GM23338 (cell line): ENCODE data around the gene SLC39A10. TPM values are rescaled to one million over a fixed set of nuclear protein-coding genes. Genes with fewer than 3 reads are reported as not detected.

Source experiments
- ATAC-seq: fragments of 200-7000 bp; cut with Tn5 transposase; 3 replicates; pipeline ENCODE4 v1.9.1; 2020
- DNase-seq: peaks from one replicate; pipeline ENCODE4 v3.0.0-alpha.2; 2015; ENCODE audit warnings: low spot score
- H2AFZ ChIP-seq: fragments of 200-600 bp; sonication (generic); 2 replicates; pipeline ENCODE4 v1.8.0; 2016; ENCODE audit warnings: antibody characterized with exemption, mild to moderate bottlenecking, moderate library complexity
- H3F3A ChIP-seq: fragments of 200-600 bp; sonication (generic); replicated peaks from 2 replicates; pipeline ENCODE4 v1.8.0; 2017; ENCODE audit warnings: antibody characterized with exemption, mixed run types, low read depth
- H3K27ac ChIP-seq: fragments of 200-600 bp; sonication (generic); 2 replicates; pipeline ENCODE4 v1.6.1; 2016; ENCODE audit warnings: low read depth
- H3K27me3 ChIP-seq: fragments of 200-600 bp; sonication (generic); 2 replicates; pipeline ENCODE4 v1.8.0; 2016; ENCODE audit warnings: mild to moderate bottlenecking, mixed run types, moderate library complexity; ENCODE audit not compliant: insufficient read depth
- H3K36me3 ChIP-seq: fragments of 200-600 bp; sonication (generic); 2 replicates; pipeline ENCODE4 v1.8.0; 2016; ENCODE audit warnings: mild to moderate bottlenecking; ENCODE audit not compliant: insufficient read depth
- H3K4me1 ChIP-seq: fragments of 200-600 bp; sonication (generic); 2 replicates; pipeline ENCODE4 v1.8.0; 2016; ENCODE audit warnings: mild to moderate bottlenecking, moderate library complexity; ENCODE audit not compliant: insufficient read depth
- H3K4me2 ChIP-seq: fragments of 200-600 bp; sonication (generic); 2 replicates; pipeline ENCODE4 v1.7.1; 2017; ENCODE audit warnings: mixed run types
- H3K4me3 ChIP-seq: fragments of 200-600 bp; sonication (generic); 2 replicates; pipeline ENCODE4 v1.6.1; 2016; ENCODE audit warnings: mixed run types
- H3K79me2 ChIP-seq: fragments of 200-600 bp; sonication (generic); replicated peaks from 2 replicates; pipeline ENCODE4 v1.8.0; 2017; ENCODE audit warnings: mild to moderate bottlenecking; ENCODE audit not compliant: insufficient read depth
- H3K9me2 ChIP-seq: fragments of 200-600 bp; sonication (generic); 2 replicates; pipeline ENCODE4 v1.8.0; 2017; ENCODE audit not compliant: insufficient read depth
- H4K20me1 ChIP-seq: fragments of 200-600 bp; sonication (generic); replicated peaks from 2 replicates; pipeline ENCODE4 v1.8.0; 2017; ENCODE audit warnings: mild to moderate bottlenecking; ENCODE audit not compliant: insufficient read depth
- H3K27ac Mint-ChIP-seq: 2 replicates; pipeline ENCODE4 v1.8.0; 2020; ENCODE audit warnings: inconsistent platforms, mild to moderate bottlenecking, moderate library complexity, mixed read lengths
- H3K27me3 Mint-ChIP-seq: 3 replicates; pipeline ENCODE4 v1.8.0; 2022; ENCODE audit warnings: low read depth, mild to moderate bottlenecking, moderate library complexity, mixed read lengths, inconsistent platforms; ENCODE audit not compliant: insufficient read depth, poor library complexity
- H3K36me3 Mint-ChIP-seq: 3 replicates; pipeline ENCODE4 v1.8.0; 2021; ENCODE audit warnings: low read depth, mild to moderate bottlenecking, inconsistent platforms, moderate library complexity, mixed read lengths
- H3K4me1 Mint-ChIP-seq: 3 replicates; pipeline ENCODE4 v1.8.0; 2020; ENCODE audit warnings: mild to moderate bottlenecking, inconsistent platforms, mixed read lengths
- H3K4me3 Mint-ChIP-seq: 3 replicates; pipeline ENCODE4 v1.8.0; 2021; ENCODE audit warnings: moderate library complexity, mild to moderate bottlenecking, inconsistent platforms, mixed read lengths
- H3K9me3 Mint-ChIP-seq: 3 replicates; pipeline ENCODE4 v1.8.0; 2020; ENCODE audit warnings: moderate library complexity, mild to moderate bottlenecking, inconsistent platforms, mixed read lengths
- CREB1 ChIP-seq: fragments of 250-450 bp; sonication (Bioruptor Pico); IDR thresholded peaks from 2 replicates; pipeline ENCODE4 v1.5.0; 2020; ENCODE audit warnings: low read depth, mild to moderate bottlenecking, moderate library complexity
- EZH2 ChIP-seq: fragments of 200-600 bp; sonication (generic); IDR thresholded peaks from one replicate; pipeline ENCODE4 v1.8.0; 2017; ENCODE audit warnings: antibody characterized with exemption, mild to moderate bottlenecking, low read depth; ENCODE audit not compliant: unreplicated experiment
- JUNB ChIP-seq: IDR thresholded peaks from one replicate; pipeline ENCODE4 v1.6.1; 2016; ENCODE audit warnings: antibody characterized with exemption; ENCODE audit not compliant: unreplicated experiment
- NANOG ChIP-seq: IDR thresholded peaks from 2 replicates; pipeline ENCODE4 v1.6.1; 2016; ENCODE audit warnings: antibody characterized with exemption, borderline replicate concordance
- STAT1 ChIP-seq: IDR thresholded peaks from one replicate; pipeline ENCODE4 v1.6.1; 2016; ENCODE audit warnings: antibody characterized with exemption; ENCODE audit not compliant: unreplicated experiment
- ZNF331 ChIP-seq: fragments of 250-450 bp; sonication (Bioruptor Pico); IDR thresholded peaks from 2 replicates; pipeline ENCODE4 v1.5.0; 2020; ENCODE audit warnings: low read depth, mild to moderate bottlenecking, moderate library complexity
- ZNF462 ChIP-seq: fragments of 250-450 bp; sonication (Bioruptor Pico); IDR thresholded peaks from 2 replicates; pipeline ENCODE4 v1.5.0; 2020; ENCODE audit warnings: mild to moderate bottlenecking, moderate library complexity
- polyA plus RNA-seq: library from polyadenylated mRNA; unstranded; fragments of >200 nt; fragmentation: Nextera tagmentation; extraction: Ambion mirVana; gene quantifications from 2 replicates; pipeline ENCODE4 v1.2.1, GENCODE V29; 2016
- total RNA-seq: library from RNA; depleted of rRNA; stranded (reverse); fragments of >200 nt; shearing (Covaris generic); gene quantifications from 2 replicates; pipeline ENCODE4 v1.2.3, GENCODE V29; 2014
- TF ChIP-seq, protein P1 (sequence below): IDR thresholded peaks from one replicate; pipeline ENCODE4 v1.6.1; 2018; ENCODE audit warnings: antibody characterized with exemption; ENCODE audit not compliant: unreplicated experiment
- TF ChIP-seq, protein P2 (sequence below), 2 experiments: fragments of 200-600 bp in 1 of 2; sonication (generic) in 1 of 2; conservative IDR thresholded peaks; 2 replicates each; pipeline versions ENCODE4 v1.5.1 to v1.6.1; 2016 to 2017; ENCODE audit warnings: antibody characterized with exemption in 2 of 2, low read depth in 2 of 2, mild to moderate bottlenecking in 2 of 2, moderate library complexity in 1 of 2

SLC39A10 gene
- total and polyA plus RNA-seq, 2 experiments from 2014 or later = 261 to 356 TPM

DNA sequence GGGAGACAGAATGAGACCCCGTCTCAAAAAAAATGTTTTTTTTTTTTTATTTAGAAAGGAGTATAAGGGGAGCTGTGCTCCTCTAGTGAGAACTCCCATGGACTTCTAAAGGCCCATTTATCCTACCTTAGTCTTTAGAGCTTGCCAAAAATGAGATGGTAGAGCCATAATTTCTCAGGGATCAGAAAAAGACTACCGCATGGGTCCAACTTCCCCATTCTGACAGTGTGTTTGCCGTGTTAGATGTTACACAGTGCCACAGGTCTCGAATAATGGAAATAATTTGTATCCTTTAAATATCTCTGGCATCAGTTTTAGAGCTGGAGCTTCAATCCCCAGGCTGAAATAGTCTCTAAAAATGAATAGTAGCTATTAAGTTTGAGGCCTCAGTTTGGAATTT, 6.0 kb upstream of the SLC39A10 start (continued):
- TF ChIP-seq, protein P1, sequence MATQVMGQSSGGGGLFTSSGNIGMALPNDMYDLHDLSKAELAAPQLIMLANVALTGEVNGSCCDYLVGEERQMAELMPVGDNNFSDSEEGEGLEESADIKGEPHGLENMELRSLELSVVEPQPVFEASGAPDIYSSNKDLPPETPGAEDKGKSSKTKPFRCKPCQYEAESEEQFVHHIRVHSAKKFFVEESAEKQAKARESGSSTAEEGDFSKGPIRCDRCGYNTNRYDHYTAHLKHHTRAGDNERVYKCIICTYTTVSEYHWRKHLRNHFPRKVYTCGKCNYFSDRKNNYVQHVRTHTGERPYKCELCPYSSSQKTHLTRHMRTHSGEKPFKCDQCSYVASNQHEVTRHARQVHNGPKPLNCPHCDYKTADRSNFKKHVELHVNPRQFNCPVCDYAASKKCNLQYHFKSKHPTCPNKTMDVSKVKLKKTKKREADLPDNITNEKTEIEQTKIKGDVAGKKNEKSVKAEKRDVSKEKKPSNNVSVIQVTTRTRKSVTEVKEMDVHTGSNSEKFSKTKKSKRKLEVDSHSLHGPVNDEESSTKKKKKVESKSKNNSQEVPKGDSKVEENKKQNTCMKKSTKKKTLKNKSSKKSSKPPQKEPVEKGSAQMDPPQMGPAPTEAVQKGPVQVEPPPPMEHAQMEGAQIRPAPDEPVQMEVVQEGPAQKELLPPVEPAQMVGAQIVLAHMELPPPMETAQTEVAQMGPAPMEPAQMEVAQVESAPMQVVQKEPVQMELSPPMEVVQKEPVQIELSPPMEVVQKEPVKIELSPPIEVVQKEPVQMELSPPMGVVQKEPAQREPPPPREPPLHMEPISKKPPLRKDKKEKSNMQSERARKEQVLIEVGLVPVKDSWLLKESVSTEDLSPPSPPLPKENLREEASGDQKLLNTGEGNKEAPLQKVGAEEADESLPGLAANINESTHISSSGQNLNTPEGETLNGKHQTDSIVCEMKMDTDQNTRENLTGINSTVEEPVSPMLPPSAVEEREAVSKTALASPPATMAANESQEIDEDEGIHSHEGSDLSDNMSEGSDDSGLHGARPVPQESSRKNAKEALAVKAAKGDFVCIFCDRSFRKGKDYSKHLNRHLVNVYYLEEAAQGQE = no peak
- TF ChIP-seq EZH2 = no peak

- no peak overlapping the region for H3K27ac Mint-ChIP-seq
- H3K4me3 Mint-ChIP-seq = no peak overlapping the region
- DNase-seq (no peak), ATAC-seq (no peak)
- Histone ChIP-seq H3K4me3 (no peak overlapping the region), H3K4me1 (peaks cover 14% of the 10 kb centered on the region), H3F3A (no peaks in the 10 kb centered on the region), H3K36me3 (no peaks in the 10 kb centered on the region), H2AFZ (no peak overlapping the region), H4K20me1 (no peaks in the 10 kb centered on the region), H3K27me3 (no peaks in the 10 kb centered on the region), H3K79me2 (peaks cover 40% of the 10 kb centered on the region), H3K9me2 (no peaks in the 10 kb centered on the region), H3K4me2 (no peak overlapping the region), H3K27ac (no peak overlapping the region)
- TF ChIP-seq JUNB (no peak), ZNF331 (no peak), EZH2 (no peak), CREB1 (CRISPR knock-in tag) (no peak), NANOG (no peak), ZNF462 (CRISPR knock-in tag) (no peak), STAT1 (no peak)
- TF ChIP-seq, protein P2, sequence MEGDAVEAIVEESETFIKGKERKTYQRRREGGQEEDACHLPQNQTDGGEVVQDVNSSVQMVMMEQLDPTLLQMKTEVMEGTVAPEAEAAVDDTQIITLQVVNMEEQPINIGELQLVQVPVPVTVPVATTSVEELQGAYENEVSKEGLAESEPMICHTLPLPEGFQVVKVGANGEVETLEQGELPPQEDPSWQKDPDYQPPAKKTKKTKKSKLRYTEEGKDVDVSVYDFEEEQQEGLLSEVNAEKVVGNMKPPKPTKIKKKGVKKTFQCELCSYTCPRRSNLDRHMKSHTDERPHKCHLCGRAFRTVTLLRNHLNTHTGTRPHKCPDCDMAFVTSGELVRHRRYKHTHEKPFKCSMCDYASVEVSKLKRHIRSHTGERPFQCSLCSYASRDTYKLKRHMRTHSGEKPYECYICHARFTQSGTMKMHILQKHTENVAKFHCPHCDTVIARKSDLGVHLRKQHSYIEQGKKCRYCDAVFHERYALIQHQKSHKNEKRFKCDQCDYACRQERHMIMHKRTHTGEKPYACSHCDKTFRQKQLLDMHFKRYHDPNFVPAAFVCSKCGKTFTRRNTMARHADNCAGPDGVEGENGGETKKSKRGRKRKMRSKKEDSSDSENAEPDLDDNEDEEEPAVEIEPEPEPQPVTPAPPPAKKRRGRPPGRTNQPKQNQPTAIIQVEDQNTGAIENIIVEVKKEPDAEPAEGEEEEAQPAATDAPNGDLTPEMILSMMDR (conservative IDR thresholded peaks at IDR 0.05; ENCODE audit: low read depth in 2 of 2) = no peak
- TF ChIP-seq, protein P1 = no peak
- peaks cover 12% of the 10 kb centered on the region for H3K36me3 Mint-ChIP-seq
- peaks cover 11% of the 10 kb centered on the region for H3K27me3 Mint-ChIP-seq
- H3K9me3 Mint-ChIP-seq = no peaks in the 10 kb centered on the region; the same call in 2 of the 3 replicates
- H3K4me1 Mint-ChIP-seq = peaks cover 9% of the 10 kb centered on the region
Measured at GRCh38 chr2:195652911-195653310, 4.1 kb upstream of the SLC39A10 start.
